ENCODE data around the gene DEAF1. TPM values are rescaled to one million over a fixed set of nuclear protein-coding genes. Genes with fewer than 3 reads are reported as not detected.

The DEAF1 gene
- 24.9 and 29.7 TPM in 2 replicates for total RNA-seq

GRCh38 chr11:694563-695287 is at the start of gene DEAF1:
Gene DEAF1, minus strand, starts transcription at chr11:695222. Its CDS starts 175 bp downstream, at chr11:695047.

GRCh38 chr11:705646-706438 is 10.8 kb upstream of the DEAF1 start, which contains the start of gene EPS8L2:
Gene EPS8L2, plus strand, starts transcription at chr11:706231. Its CDS starts 3,177 bp downstream, at chr11:709408.

GRCh38 chr11:695538-696248 is 671 bp upstream of the DEAF1 start, which contains the start of gene TMEM80:
Gene TMEM80, plus strand, starts transcription at chr11:695816. Its CDS starts 12 bp downstream, at chr11:695828.

GRCh38 chr11:636511-637332 is 58.3 kb downstream of the DEAF1 start, which contains the start of gene DRD4:
Gene DRD4, plus strand, starts transcription at chr11:637269. Its CDS starts 36 bp downstream, at chr11:637305.

GRCh38 chr11:626475-627307 is 68.3 kb downstream of the DEAF1 start, which contains the start of gene SCT:
Gene SCT, minus strand, starts transcription at chr11:627181. Its CDS starts 38 bp downstream, at chr11:627143.

GRCh38 chr11:624705-625635 is 70.1 kb downstream of the DEAF1 start, which contains the start of gene CDHR5:
Gene CDHR5, minus strand, starts transcription at chr11:624955. Its CDS starts 53 bp downstream, at chr11:624902.

GRCh38 chr11:615504-616319 is 79.3 kb downstream of the DEAF1 start, which contains the start of gene IRF7:
Gene IRF7, minus strand, starts transcription at chr11:615950. Its CDS starts 586 bp downstream, at chr11:615364.

Other genes with a start within 250 kb of the DEAF1 start
- 23.2 and 24.0 TPM in 2 replicates for gene PTDSS2, start 244.9 kb downstream of the DEAF1 start, total RNA-seq
- gene RNH1, start 188.0 kb downstream of the DEAF1 start, total RNA-seq, result 292 and 316 TPM in 2 replicates
- gene HRAS, start 159.6 kb downstream of the DEAF1 start, total RNA-seq, result 27.3 and 34.6 TPM in 2 replicates
- 0.54 and 0.91 TPM in 2 replicates for gene LRRC56, start 157.7 kb downstream of the DEAF1 start, total RNA-seq
- 0.26 and 0.32 TPM in 2 replicates for gene LMNTD2, start 134.5 kb downstream of the DEAF1 start, total RNA-seq
- 2.2 and 7.2 TPM in 2 replicates for gene RASSF7, start 134.3 kb downstream of the DEAF1 start, total RNA-seq
- 20.2 and 20.4 TPM in 2 replicates for gene PHRF1, start 118.8 kb downstream of the DEAF1 start, total RNA-seq
- gene IRF7, start 79.3 kb downstream of the DEAF1 start, total RNA-seq, result 9.0 and 9.1 TPM in 2 replicates
- gene CDHR5, start 70.3 kb downstream of the DEAF1 start, total RNA-seq, result not detected in 2 replicates
- gene SCT, start 68.0 kb downstream of the DEAF1 start, total RNA-seq, result not detected in 2 replicates
- not detected in 2 replicates for gene DRD4, start 58.0 kb downstream of the DEAF1 start, total RNA-seq
- 11.1 and 15.0 TPM in 2 replicates for gene TMEM80, start 594 bp upstream of the DEAF1 start, total RNA-seq
- 26.9 and 28.9 TPM in 2 replicates for gene EPS8L2, start 11.0 kb upstream of the DEAF1 start, total RNA-seq
- 223 and 244 TPM in 2 replicates for gene TALDO1, start 52.2 kb upstream of the DEAF1 start, total RNA-seq
- gene GATD1, start 82.3 kb upstream of the DEAF1 start, total RNA-seq, result 21.0 and 26.9 TPM in 2 replicates
- 0.26 and 0.32 TPM in 2 replicates for gene CEND1, start 94.9 kb upstream of the DEAF1 start, total RNA-seq
- 8.8 and 11.1 TPM in 2 replicates for gene SLC25A22, start 103.1 kb upstream of the DEAF1 start, total RNA-seq
- 4.0 and 4.4 TPM in 2 replicates for gene PIDD1, start 110.0 kb upstream of the DEAF1 start, total RNA-seq
- 175 and 207 TPM in 2 replicates for gene RPLP2, start 114.7 kb upstream of the DEAF1 start, total RNA-seq
- 30.6 and 44.2 TPM in 2 replicates for gene PNPLA2, start 123.7 kb upstream of the DEAF1 start, total RNA-seq
- 1.6 and 2.6 TPM in 2 replicates for gene CRACR2B, start 132.7 kb upstream of the DEAF1 start, total RNA-seq
- gene CD151, start 137.7 kb upstream of the DEAF1 start, total RNA-seq, result 463 and 552 TPM in 2 replicates
- gene POLR2L, start 147.3 kb upstream of the DEAF1 start, total RNA-seq, result 76.4 and 102 TPM in 2 replicates
- gene TSPAN4, start 147.6 kb upstream of the DEAF1 start, total RNA-seq, result 192 and 199 TPM in 2 replicates
- gene CHID1, start 215.6 kb upstream of the DEAF1 start, total RNA-seq, result 38.0 and 48.3 TPM in 2 replicates
- 36.5 and 39.1 TPM in 2 replicates for gene AP2A2, start 230.6 kb upstream of the DEAF1 start, total RNA-seq